BLaER1 treated with 17β-estradiol and CSF1 and Interleukin-3, amounts not matched to agents 10 nM and 100 nM (cell line): ENCODE measurements around the gene MIS12.
A peak's percentile ranks its signal among the peaks of the same experiment; 100 is the strongest.

Experiments
- H3K27ac ChIP-seq, 11 experiments: shearing (Covaris generic); formaldehyde crosslinking; 2 replicates each; pipeline ENCODE4 v1.8.1; 2022
- H3K27me3 ChIP-seq, 11 experiments: shearing (Covaris generic); formaldehyde crosslinking; 2 replicates each; pipeline ENCODE4 v1.8.1; 2022
- H3K36me3 ChIP-seq, 11 experiments: shearing (Covaris generic); formaldehyde crosslinking; 2 replicates each; pipeline ENCODE4 v1.8.1; 2022
- H3K4me1 ChIP-seq, 10 experiments: shearing (Covaris generic); formaldehyde crosslinking; 2 replicates each; pipeline ENCODE4 v1.8.1; 2022
- H3K4me2 ChIP-seq, 11 experiments: shearing (Covaris generic); formaldehyde crosslinking; 2 replicates each; pipeline ENCODE4 v1.8.1; 2022
- H3K4me3 ChIP-seq, 10 experiments: shearing (Covaris generic); formaldehyde crosslinking; 2 replicates each; pipeline ENCODE4 v1.8.1; 2022
- H3K9ac ChIP-seq, 11 experiments: shearing (Covaris generic); formaldehyde crosslinking; 2 replicates each; pipeline ENCODE4 v1.8.1; 2022
- H3K9me3 ChIP-seq, 11 experiments: shearing (Covaris generic); formaldehyde crosslinking; replicated peaks in 1 of 11; 2 replicates each; pipeline ENCODE4 v1.8.1; 2022
- H4K20me1 ChIP-seq, 11 experiments: shearing (Covaris generic); formaldehyde crosslinking; 2 replicates each; pipeline ENCODE4 v1.8.1; 2022
- Cebpa-rat ChIP-seq, 11 experiments: shearing (Covaris generic); IDR thresholded peaks; 2 replicates each; pipeline ENCODE4 v1.8.1; 2022

MIS12 gene

GRCh38 chr17:5514976-5515375 is 28.6 kb downstream of the MIS12 start:
- no peak for TF ChIP-seq Cebpa-rat (IDR thresholded peaks at IDR 0.05)
- peaks cover 0 to 13% (median 0%) of the 10 kb centered on the region in 11 experiments; a peak in 8 of 22 replicates for H3K9me3 ChIP-seq
- H3K36me3 ChIP-seq, result peaks cover 30 to 94% (median 68%) of the 10 kb centered on the region in 11 experiments
- no peaks in the 10 kb centered on the region for H3K27me3 ChIP-seq
- peaks cover 6 to 44% (median 25%) of the 10 kb centered on the region in 10 experiments; a peak in 16 of 20 replicates for H3K4me1 ChIP-seq
- H3K9ac ChIP-seq, result no peak overlapping the region
- peaks cover 0 to 20% (median 0%) of the 10 kb centered on the region in 11 experiments; a peak in 3 of 22 replicates for H4K20me1 ChIP-seq
- no peak overlapping the region for H3K27ac ChIP-seq
- no peak overlapping the region for H3K4me3 ChIP-seq
- H3K4me2 ChIP-seq, result peak overlapping the region in 3 of 11 experiments; percentile 45 to 60 (median 50); a peak in 3 of 22 replicates

GRCh38 chr17:5516060-5516792 is 29.9 kb downstream of the MIS12 start:
- no peak overlapping the region for H3K4me2 ChIP-seq
- no peak overlapping the region for H3K4me3 ChIP-seq
- no peak overlapping the region for H3K27ac ChIP-seq
- TF ChIP-seq Cebpa-rat (IDR thresholded peaks at IDR 0.05), result no peak
- H3K27me3 ChIP-seq, result no peaks in the 10 kb centered on the region
- peaks cover 31 to 94% (median 74%) of the 10 kb centered on the region in 11 experiments for H3K36me3 ChIP-seq
- peaks cover 6 to 44% (median 25%) of the 10 kb centered on the region in 10 experiments; a peak in 16 of 20 replicates for H3K4me1 ChIP-seq
- no peak overlapping the region for H3K9ac ChIP-seq
- peaks cover 0 to 13% (median 0%) of the 10 kb centered on the region in 11 experiments; a peak in 8 of 22 replicates for H3K9me3 ChIP-seq
- H4K20me1 ChIP-seq, result peaks cover 0 to 20% (median 0%) of the 10 kb centered on the region in 11 experiments; a peak in 3 of 22 replicates

GRCh38 chr17:5522476-5522875 is 36.1 kb downstream of the MIS12 start:
- H3K27ac ChIP-seq, result no peak overlapping the region
- H3K9me3 ChIP-seq, result no peaks in the 10 kb centered on the region
- H4K20me1 ChIP-seq, result peaks cover 0 to 51% (median 4%) of the 10 kb centered on the region in 11 experiments; a peak in 10 of 22 replicates
- H3K36me3 ChIP-seq, result peaks cover 42 to 97% (median 80%) of the 10 kb centered on the region in 11 experiments
- no peaks in the 10 kb centered on the region for H3K27me3 ChIP-seq
- no peak for TF ChIP-seq Cebpa-rat (IDR thresholded peaks at IDR 0.05)
- no peak overlapping the region for H3K4me3 ChIP-seq
- no peak overlapping the region for H3K9ac ChIP-seq
- H3K4me1 ChIP-seq, result peaks cover 7 to 14% (median 12%) of the 10 kb centered on the region in 10 experiments
- H3K4me2 ChIP-seq, result no peak overlapping the region

- Histone ChIP-seq H3K4me3 (no peak overlapping the region), H3K36me3 (peaks cover 49 to 97% (median 80%) of the 10 kb centered on the region in 11 experiments), H3K4me1 (peaks cover 14 to 22% (median 18%) of the 10 kb centered on the region in 10 experiments), H4K20me1 (peaks cover 0 to 59% (median 4%) of the 10 kb centered on the region in 11 experiments; a peak in 11 of 22 replicates), H3K9me3 (no peaks in the 10 kb centered on the region), H3K9ac (no peak overlapping the region), H3K27me3 (no peaks in the 10 kb centered on the region), H3K27ac (no peak overlapping the region), H3K4me2 (no peak overlapping the region)
- no peak for TF ChIP-seq Cebpa-rat (IDR thresholded peaks at IDR 0.05)
Measured at GRCh38 chr17:5523249-5523648, 36.9 kb downstream of the MIS12 start.

GRCh38 chr17:5526821-5527598 is 40.6 kb downstream of the MIS12 start:
- no peak overlapping the region for H3K4me3 ChIP-seq
- peaks cover 0 to 70% (median 4%) of the 10 kb centered on the region in 11 experiments; a peak in 11 of 22 replicates for H4K20me1 ChIP-seq
- H3K9ac ChIP-seq, result peak overlapping the region in 5 of 11 experiments; percentile 9 to 47 (median 13); a peak in 4 of 22 replicates
- H3K4me1 ChIP-seq, result peaks cover 14 to 24% (median 18%) of the 10 kb centered on the region in 10 experiments
- H3K4me2 ChIP-seq, result peak overlapping the region in 9 of 11 experiments; percentile 6 to 44 (median 32); a peak in 12 of 22 replicates
- no peaks in the 10 kb centered on the region for H3K9me3 ChIP-seq
- H3K36me3 ChIP-seq, result peaks cover 67 to 100% (median 96%) of the 10 kb centered on the region in 11 experiments
- H3K27ac ChIP-seq, result peak overlapping the region in 4 of 11 experiments; percentile 10 to 45 (median 32); a peak in 6 of 22 replicates
- H3K27me3 ChIP-seq, result no peaks in the 10 kb centered on the region
- TF ChIP-seq Cebpa-rat (IDR thresholded peaks at IDR 0.05), result no peak

- H3K9me3 ChIP-seq, result no peaks in the 10 kb centered on the region
- peaks cover 14 to 24% (median 18%) of the 10 kb centered on the region in 10 experiments for H3K4me1 ChIP-seq
- peaks cover 73 to 100% (median 96%) of the 10 kb centered on the region in 11 experiments for H3K36me3 ChIP-seq
- peaks cover 0 to 66% (median 4%) of the 10 kb centered on the region in 11 experiments; a peak in 11 of 22 replicates for H4K20me1 ChIP-seq
- H3K4me2 ChIP-seq, result peak overlapping the region in 7 of 11 experiments; percentile 29 to 44 (median 32); a peak in 6 of 22 replicates
- H3K9ac ChIP-seq, result peak overlapping the region in 3 of 11 experiments; percentile 9 to 47 (median 23); a peak in 1 of 22 replicates
- no peak for TF ChIP-seq Cebpa-rat (IDR thresholded peaks at IDR 0.05)
- peak overlapping the region in 3 of 11 experiments; percentile 10 to 45 (median 29); a peak in 5 of 22 replicates for H3K27ac ChIP-seq
- no peak overlapping the region for H3K4me3 ChIP-seq
- H3K27me3 ChIP-seq, result no peaks in the 10 kb centered on the region
Measured at GRCh38 chr17:5527601-5528250, 41.4 kb downstream of the MIS12 start.

- H3K4me1 ChIP-seq, result peaks cover 14 to 24% (median 18%) of the 10 kb centered on the region in 10 experiments
- H3K27ac ChIP-seq, result no peak overlapping the region
- no peaks in the 10 kb centered on the region for H3K27me3 ChIP-seq
- H4K20me1 ChIP-seq, result peaks cover 0 to 73% (median 4%) of the 10 kb centered on the region in 11 experiments; a peak in 12 of 22 replicates
- no peak overlapping the region for H3K4me3 ChIP-seq
- no peak for TF ChIP-seq Cebpa-rat (IDR thresholded peaks at IDR 0.05)
- no peak overlapping the region for H3K4me2 ChIP-seq
- H3K9me3 ChIP-seq, result no peaks in the 10 kb centered on the region
- H3K36me3 ChIP-seq, result peaks cover 72 to 100% (median 96%) of the 10 kb centered on the region in 11 experiments
- no peak overlapping the region for H3K9ac ChIP-seq
Measured at GRCh38 chr17:5530265-5531084, 44.1 kb downstream of the MIS12 start.

- no peak overlapping the region for H3K4me2 ChIP-seq
- no peak overlapping the region for H3K27ac ChIP-seq
- peaks cover 14 to 24% (median 18%) of the 10 kb centered on the region in 10 experiments for H3K4me1 ChIP-seq
- H4K20me1 ChIP-seq, result peaks cover 0 to 70% (median 2%) of the 10 kb centered on the region in 11 experiments; a peak in 12 of 22 replicates
- H3K27me3 ChIP-seq, result no peaks in the 10 kb centered on the region
- TF ChIP-seq Cebpa-rat (IDR thresholded peaks at IDR 0.05), result no peak
- H3K9ac ChIP-seq, result no peak overlapping the region
- H3K4me3 ChIP-seq, result no peak overlapping the region
- no peaks in the 10 kb centered on the region for H3K9me3 ChIP-seq
- H3K36me3 ChIP-seq, result peaks cover 71 to 100% (median 96%) of the 10 kb centered on the region in 11 experiments
Measured at GRCh38 chr17:5531085-5531418, 44.7 kb downstream of the MIS12 start.
